ENCODE results near the gene SNRPE. TPM values are rescaled to one million over a fixed set of nuclear protein-coding genes. Genes with fewer than 3 reads are reported as not detected.

SNRPE gene
- total RNA-seq, 2 experiments from 2014 or later: 327 to 339 TPM

GRCh38 chr1:203891950-203892349, 30.6 kb downstream of the SNRPE start:
- intact Hi-C loops (cut with micrococcal nuclease): no loop called here
- POLR2A ChIA-PET: no interaction called here

GRCh38 chr1:203898458-203899352, 37.3 kb downstream of the SNRPE start:
- CTCF ChIA-PET: interaction anchor here (0.7 kb wide), 1 partner anchor 37 kb away, joined by 4 read pairs; no protein-coding TSS in a partner anchor
- Mint-ChIP-seq H3K36me3 (peaks cover 5% of the 10 kb centered on the region), H3K27ac (no peak overlapping the region), H3K27me3 (no peaks in the 10 kb centered on the region), H3K4me3 (no peak overlapping the region), H3K4me1 (ENCODE audit: low read depth) (no peaks in the 10 kb centered on the region), H3K9me3 (peaks cover 11% of the 10 kb centered on the region)
- no peak for DNase-seq
- POLR2A ChIA-PET: no interaction called here
- intact Hi-C loops (cut with micrococcal nuclease): no loop called here

More at GRCh38 chr1:203891950-203892349, 30.6 kb downstream of the SNRPE start:
- peaks cover 19% of the 10 kb centered on the region for H3K9me3 Mint-ChIP-seq
- H3K27ac Mint-ChIP-seq: no peak overlapping the region
- no peaks in the 10 kb centered on the region for H3K27me3 Mint-ChIP-seq
- DNase-seq: no peak
- no peak overlapping the region for H3K4me3 Mint-ChIP-seq
- H3K4me1 Mint-ChIP-seq (ENCODE audit: low read depth): no peaks in the 10 kb centered on the region
- peaks cover 18% of the 10 kb centered on the region for H3K36me3 Mint-ChIP-seq
- CTCF ChIA-PET: no interaction called here

GRCh38 chr1:203899353-203899716, 37.9 kb downstream of the SNRPE start:
- Mint-ChIP-seq H3K4me1 (ENCODE audit: low read depth) (no peaks in the 10 kb centered on the region), H3K27me3 (no peaks in the 10 kb centered on the region), H3K36me3 (peaks cover 4% of the 10 kb centered on the region), H3K27ac (no peak overlapping the region), H3K4me3 (no peak overlapping the region), H3K9me3 (peaks cover 5% of the 10 kb centered on the region)
- no peak for DNase-seq
- ChIA-PET CTCF (interaction anchor here (0.7 kb wide), 1 partner anchor 37 kb away, joined by 4 read pairs; no protein-coding TSS in a partner anchor), POLR2A (no interaction called here)
- intact Hi-C loops (cut with micrococcal nuclease): no loop called here

DNA sequence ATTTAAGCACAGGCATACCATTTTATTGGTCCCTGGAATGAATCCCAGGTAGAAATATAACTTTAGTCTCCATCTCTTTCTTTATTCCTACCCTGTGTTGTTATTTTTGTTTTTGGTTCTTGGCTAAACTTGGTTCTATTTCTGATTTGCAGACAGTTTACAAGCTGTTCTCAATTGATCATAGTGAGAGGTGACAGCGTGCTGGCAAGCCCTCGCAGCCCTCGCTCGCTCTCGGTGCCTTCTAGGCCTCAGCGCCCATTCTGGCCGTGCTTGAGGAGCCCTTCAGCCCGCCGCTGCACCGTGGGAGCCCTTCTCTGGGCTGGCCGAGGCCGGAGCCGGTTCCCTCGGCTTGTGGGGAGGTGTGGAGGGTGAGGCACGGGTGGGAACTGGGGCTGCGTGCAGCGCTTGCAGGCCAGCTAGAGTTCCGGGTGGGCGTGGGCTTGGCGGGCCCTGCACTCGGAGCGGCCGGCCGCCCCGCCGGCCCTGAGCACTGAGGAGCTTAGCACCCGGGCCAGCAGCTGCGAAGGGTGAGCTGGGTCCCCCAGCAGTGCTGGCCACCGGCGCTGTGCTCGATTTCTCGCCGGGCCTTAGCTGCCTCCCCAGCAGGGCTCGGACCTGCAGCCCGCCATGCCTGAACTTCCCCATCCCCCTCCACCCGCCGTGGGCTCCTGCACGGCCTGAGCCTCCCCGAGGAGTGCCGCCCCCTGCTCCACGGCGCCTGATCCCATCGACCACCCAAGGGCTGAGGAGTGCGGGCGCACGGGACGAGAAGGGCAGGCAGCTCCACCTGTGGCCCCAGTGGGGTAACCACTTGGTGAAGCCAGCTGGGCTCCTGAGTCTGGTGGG, 38.7 kb downstream of the SNRPE start:
- POLR2A ChIA-PET: no interaction called here
- Mint-ChIP-seq H3K4me3 (no peak overlapping the region), H3K9me3 (no peaks in the 10 kb centered on the region), H3K36me3 (no peaks in the 10 kb centered on the region), H3K27me3 (no peaks in the 10 kb centered on the region), H3K27ac (no peak overlapping the region), H3K4me1 (ENCODE audit: low read depth) (no peaks in the 10 kb centered on the region)
- intact Hi-C loops (cut with micrococcal nuclease): no loop called here
- no peak for DNase-seq
- CTCF ChIA-PET: no interaction called here

- Mint-ChIP-seq H3K4me1 (ENCODE audit: low read depth) (no peaks in the 10 kb centered on the region), H3K27me3 (no peaks in the 10 kb centered on the region), H3K4me3 (no peak overlapping the region), H3K27ac (no peak overlapping the region), H3K36me3 (no peaks in the 10 kb centered on the region), H3K9me3 (no peaks in the 10 kb centered on the region)
- POLR2A ChIA-PET: interaction anchor here (0.7 kb wide), 1 partner anchor 148 kb away, joined by 3 read pairs; no protein-coding TSS in a partner anchor
- no peak for DNase-seq
- intact Hi-C loops (cut with micrococcal nuclease): no loop called here
- CTCF ChIA-PET: interaction anchor here (0.6 kb wide), 1 partner anchor 525 kb away, joined by 3 read pairs; no protein-coding TSS in a partner anchor
Observed at GRCh38 chr1:203901581-203901980, 40.2 kb downstream of the SNRPE start.

DNA sequence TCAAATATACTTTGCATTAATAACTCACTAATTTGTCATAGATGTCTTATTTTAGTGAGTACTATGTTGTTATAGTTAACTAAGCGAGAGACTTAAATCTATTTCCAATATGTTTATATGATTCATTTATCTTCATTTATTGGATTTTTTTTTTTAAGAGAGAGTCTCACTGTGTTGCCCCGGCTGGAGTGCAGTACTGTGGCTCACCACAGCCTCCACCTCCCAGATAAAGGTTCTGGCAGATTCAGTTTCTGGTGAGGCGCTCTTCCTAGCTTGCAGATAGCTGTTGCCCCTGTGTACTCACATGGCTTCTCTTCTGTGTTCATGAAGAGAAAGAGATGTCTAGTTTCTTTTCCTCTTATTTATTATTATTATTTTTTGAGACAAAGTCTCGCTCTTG, 43.9 kb downstream of the SNRPE start:
- H3K4me1 Mint-ChIP-seq (ENCODE audit: low read depth): no peaks in the 10 kb centered on the region
- H3K27ac Mint-ChIP-seq: no peak overlapping the region
- no peak for DNase-seq
- no peak overlapping the region for H3K4me3 Mint-ChIP-seq
- H3K9me3 Mint-ChIP-seq: no peaks in the 10 kb centered on the region
- no peaks in the 10 kb centered on the region for H3K36me3 Mint-ChIP-seq
- H3K27me3 Mint-ChIP-seq: no peaks in the 10 kb centered on the region
- POLR2A ChIA-PET: no interaction called here
- intact Hi-C loops (cut with micrococcal nuclease): no loop called here
- CTCF ChIA-PET: no interaction called here

DNA sequence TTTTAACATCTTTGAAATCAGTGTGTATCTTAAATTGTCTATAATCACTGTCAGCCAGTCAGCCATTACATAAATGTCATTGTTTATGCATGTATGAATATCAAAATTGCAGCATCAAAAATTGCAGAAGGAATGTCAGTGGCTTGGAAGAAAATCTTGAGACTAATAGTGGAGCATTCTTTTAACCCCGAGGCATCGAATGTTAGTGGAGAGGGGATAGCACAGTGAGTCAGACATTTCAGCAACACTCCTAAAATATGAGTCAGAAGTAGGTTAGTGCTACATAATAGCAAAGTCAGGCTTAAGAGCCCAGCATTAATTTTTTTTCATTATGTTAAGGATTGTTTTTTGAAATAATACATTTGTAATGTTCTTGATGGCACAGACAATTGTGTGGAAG, 45.5 kb downstream of the SNRPE start:
- intact Hi-C loops (cut with micrococcal nuclease): no loop called here
- CTCF ChIA-PET: no interaction called here
- no peak overlapping the region for H3K4me3 Mint-ChIP-seq
- no peaks in the 10 kb centered on the region for H3K36me3 Mint-ChIP-seq
- no peak for DNase-seq
- no peaks in the 10 kb centered on the region for H3K27me3 Mint-ChIP-seq
- H3K4me1 Mint-ChIP-seq (ENCODE audit: low read depth): no peaks in the 10 kb centered on the region
- POLR2A ChIA-PET: no interaction called here
- no peaks in the 10 kb centered on the region for H3K9me3 Mint-ChIP-seq
- no peak overlapping the region for H3K27ac Mint-ChIP-seq

- Mint-ChIP-seq H3K4me3 (no peak overlapping the region), H3K36me3 (no peaks in the 10 kb centered on the region), H3K4me1 (ENCODE audit: low read depth) (no peaks in the 10 kb centered on the region), H3K27ac (no peak overlapping the region), H3K9me3 (no peaks in the 10 kb centered on the region), H3K27me3 (no peaks in the 10 kb centered on the region)
- ChIA-PET CTCF (no interaction called here), POLR2A (interaction anchor here (0.6 kb wide), 1 partner anchor 9 kb away, joined by 4 read pairs; no protein-coding TSS in a partner anchor)
- intact Hi-C loops (cut with micrococcal nuclease): no loop called here
- DNase-seq: no peak
Observed at GRCh38 chr1:203907901-203908300, 46.5 kb downstream of the SNRPE start.

- H3K27me3 Mint-ChIP-seq: no peaks in the 10 kb centered on the region
- H3K27ac Mint-ChIP-seq: no peak overlapping the region
- POLR2A ChIA-PET: no interaction called here
- H3K36me3 Mint-ChIP-seq: no peaks in the 10 kb centered on the region
- no peaks in the 10 kb centered on the region for H3K9me3 Mint-ChIP-seq
- CTCF ChIA-PET: interaction anchor here (1.0 kb wide), 1 partner anchor 218 kb away, joined by 4 read pairs; no protein-coding TSS in a partner anchor
- DNase-seq: no peak
- no peak overlapping the region for H3K4me3 Mint-ChIP-seq
- H3K4me1 Mint-ChIP-seq (ENCODE audit: low read depth): no peaks in the 10 kb centered on the region
- intact Hi-C loops (cut with micrococcal nuclease): no loop called here
Observed at GRCh38 chr1:203911806-203912205, 50.4 kb downstream of the SNRPE start.

GRCh38 chr1:203913073-203913521, 51.7 kb downstream of the SNRPE start:
- intact Hi-C loops (cut with micrococcal nuclease): no loop called here
- CTCF ChIA-PET: no interaction called here

GRCh38 chr1:203914292-203914691, 52.9 kb downstream of the SNRPE start:
- Mint-ChIP-seq H3K9me3 (no peaks in the 10 kb centered on the region), H3K36me3 (no peaks in the 10 kb centered on the region), H3K4me3 (no peak overlapping the region), H3K27ac (no peak overlapping the region), H3K27me3 (no peaks in the 10 kb centered on the region), H3K4me1 (ENCODE audit: low read depth) (no peaks in the 10 kb centered on the region)
- intact Hi-C loops (cut with micrococcal nuclease): no loop called here
- CTCF ChIA-PET: interaction anchor here (1.0 kb wide), 1 partner anchor 215 kb away, joined by 3 read pairs; no protein-coding TSS in a partner anchor
- DNase-seq: no peak
- POLR2A ChIA-PET: no interaction called here

More at GRCh38 chr1:203913073-203913521, 51.7 kb downstream of the SNRPE start:
- no peak overlapping the region for H3K4me3 Mint-ChIP-seq
- no peak for DNase-seq
- H3K36me3 Mint-ChIP-seq: no peaks in the 10 kb centered on the region
- POLR2A ChIA-PET: no interaction called here
- no peaks in the 10 kb centered on the region for H3K27me3 Mint-ChIP-seq
- H3K9me3 Mint-ChIP-seq: no peaks in the 10 kb centered on the region
- H3K4me1 Mint-ChIP-seq (ENCODE audit: low read depth): no peaks in the 10 kb centered on the region
- no peak overlapping the region for H3K27ac Mint-ChIP-seq

GRCh38 chr1:203915811-203916210, 54.4 kb downstream of the SNRPE start:
- Mint-ChIP-seq H3K27me3 (no peaks in the 10 kb centered on the region), H3K27ac (no peak overlapping the region), H3K36me3 (no peaks in the 10 kb centered on the region), H3K9me3 (no peaks in the 10 kb centered on the region), H3K4me3 (no peak overlapping the region), H3K4me1 (ENCODE audit: low read depth) (no peaks in the 10 kb centered on the region)
- ChIA-PET POLR2A (no interaction called here), CTCF (no interaction called here)
- intact Hi-C loops (cut with micrococcal nuclease): no loop called here
- DNase-seq: no peak

Data from activated CD4-positive, alpha-beta memory T cell treated with anti-CD3 and anti-CD28 coated beads for 36 hours (primary cell).